ENCODE results near the gene APOL3.
"Not testable (repeated sequence)": the region's sequence is repeated elsewhere in the genome, so short reads cannot be mapped to it uniquely, and the experiment has no call there.

The APOL3 gene

DNA sequence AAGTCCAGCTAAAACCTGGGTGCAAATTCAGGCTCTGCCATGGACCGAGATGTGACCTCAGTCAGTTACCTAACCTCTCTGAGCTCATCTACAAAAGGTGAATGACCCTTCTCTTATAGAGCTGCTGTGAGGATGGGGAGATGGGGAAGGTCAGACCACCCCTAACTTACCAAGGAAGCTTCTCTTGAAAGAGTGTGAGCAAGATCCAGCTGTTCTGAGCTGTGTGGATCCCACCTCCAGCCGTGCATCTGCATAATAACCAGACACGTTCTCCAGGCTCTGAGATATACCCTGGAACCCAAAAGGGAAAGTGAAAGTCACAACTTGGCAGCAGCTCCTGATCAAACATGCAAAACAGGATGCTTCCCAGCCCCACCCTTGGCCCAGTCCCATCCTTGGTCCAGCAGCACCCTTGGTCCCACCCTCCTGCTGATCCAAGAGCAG lies at the start of gene APOL3:
APOL3 (minus strand) TSS at position 257 of the 444 bp plus-strand sequence. CDS start 11,700 bp downstream, outside the sequence.
- DNase-seq (ENCODE audit: low spot score): peak; percentile 62

- no peak for DNase-seq (ENCODE audit: low spot score)
Observed at GRCh38 chr22:36210224-36210623, 49.7 kb upstream of the APOL3 start.

- not testable (repeated sequence) for DNase-seq (ENCODE audit: low spot score)
Observed at GRCh38 chr22:36209488-36209908, 48.9 kb upstream of the APOL3 start.

GRCh38 chr22:36208914-36209313 lies 48.4 kb upstream of the APOL3 start:
- no peak for DNase-seq (ENCODE audit: low spot score)

GRCh38 chr22:36208162-36208765 lies 47.7 kb upstream of the APOL3 start:
- DNase-seq (ENCODE audit: low spot score): no peak

GRCh38 chr22:36206255-36206654 lies 45.7 kb upstream of the APOL3 start:
- DNase-seq (ENCODE audit: low spot score): no peak

- not testable (repeated sequence) for DNase-seq (ENCODE audit: low spot score)
Observed at GRCh38 chr22:36205573-36205972, 45.0 kb upstream of the APOL3 start.

DNA sequence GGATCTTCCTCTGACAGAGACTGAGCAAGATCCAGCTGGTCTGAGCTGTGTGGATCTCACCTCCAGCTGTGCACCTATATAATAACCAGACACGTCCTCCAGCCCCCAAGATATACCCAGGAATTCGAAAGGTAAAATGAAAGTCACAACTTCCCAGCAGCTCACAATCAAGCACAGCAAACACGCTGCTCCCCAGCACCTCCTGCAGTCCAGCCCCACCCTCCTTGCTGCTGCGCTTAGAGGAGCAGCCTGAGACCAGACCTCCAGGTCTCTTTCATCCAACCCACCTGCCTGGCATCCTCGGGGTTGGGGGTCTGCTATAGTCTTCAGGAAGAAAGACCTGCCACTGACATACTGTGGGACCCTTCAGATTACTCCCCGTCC lies 44.1 kb upstream of the APOL3 start:
- no peak for DNase-seq (ENCODE audit: low spot score)

- no peak for DNase-seq (ENCODE audit: low spot score)
Observed at GRCh38 chr22:36204001-36204631, 43.6 kb upstream of the APOL3 start.

DNA sequence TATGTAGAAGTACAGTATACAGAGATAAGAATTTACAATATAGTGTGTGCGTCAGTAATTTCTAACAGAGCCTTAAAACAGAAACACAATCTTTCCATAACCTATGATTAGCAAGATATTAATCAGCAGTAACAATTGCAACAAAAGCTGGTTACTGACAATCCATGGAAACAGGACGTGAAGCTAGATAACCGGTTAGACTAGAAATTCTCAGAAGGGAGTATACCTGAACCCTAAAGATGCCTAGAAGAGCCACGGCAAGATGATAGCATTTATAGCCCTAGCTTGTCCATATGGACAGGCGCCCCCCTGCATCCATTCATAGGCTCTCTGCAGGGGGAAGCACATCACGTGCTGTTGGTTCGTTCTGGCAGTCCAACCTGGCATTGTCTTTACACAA lies 42.9 kb upstream of the APOL3 start:
- DNase-seq (ENCODE audit: low spot score): not testable (repeated sequence)

DNA sequence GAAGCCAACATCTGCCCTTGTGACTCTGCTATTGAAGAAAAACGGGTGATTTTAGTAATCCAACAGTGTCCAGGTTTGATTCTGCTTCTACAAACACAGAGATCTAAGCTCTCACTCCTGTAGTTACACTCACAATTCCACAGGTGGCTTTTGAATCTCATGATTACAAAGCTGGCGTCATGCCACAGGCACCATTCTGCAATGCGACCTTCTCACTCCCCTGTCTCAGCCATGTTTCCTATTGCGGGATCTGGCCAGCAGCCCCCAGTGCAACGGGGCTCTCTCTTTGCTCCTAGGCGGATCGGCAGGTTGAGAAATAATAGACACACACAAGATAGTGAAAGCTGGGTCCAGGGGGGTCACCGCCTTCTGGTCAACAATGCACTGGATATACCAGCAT lies 42.4 kb upstream of the APOL3 start:
- not testable (repeated sequence) for DNase-seq (ENCODE audit: low spot score)

DNA sequence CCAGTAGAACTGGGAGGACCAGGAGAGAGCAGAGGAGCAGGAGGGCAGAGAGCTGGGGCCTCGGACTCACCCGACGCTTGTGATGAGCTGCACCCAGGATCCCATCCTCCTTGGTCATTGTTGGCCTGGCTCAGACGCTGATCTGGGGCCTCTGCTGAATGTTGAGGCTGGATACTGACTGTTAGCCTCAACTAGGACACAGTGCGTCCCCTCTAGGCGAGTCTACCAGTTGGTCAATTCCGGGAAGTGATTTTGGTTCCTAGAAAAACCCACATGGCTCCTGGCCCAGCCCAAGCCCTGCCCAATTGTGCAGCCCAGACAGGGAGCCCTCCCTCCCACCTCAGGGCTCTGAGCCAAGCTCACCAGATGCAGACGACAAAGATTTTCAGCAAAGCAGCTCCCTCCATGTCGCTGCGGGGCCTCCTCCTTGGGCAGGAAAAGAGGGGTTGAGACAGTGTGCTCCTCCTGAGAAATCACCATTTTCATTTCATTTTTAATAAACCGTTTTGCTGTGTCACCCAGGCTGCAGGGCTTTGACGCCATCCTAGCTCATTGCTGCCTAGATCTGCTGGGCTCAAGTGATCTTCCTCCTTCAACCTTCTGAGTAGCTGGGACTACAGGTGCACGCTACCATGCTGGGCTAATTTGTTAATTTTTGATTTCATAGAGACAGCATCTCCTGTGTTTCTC lies 41.2 kb upstream of the APOL3 start, which contains the start of gene APOL4:
APOL4 (minus strand) TSS at position 180 of the 690 bp plus-strand sequence; CDS start at position 105, 75 bp downstream.
- DNase-seq (ENCODE audit: low spot score): no peak

- DNase-seq (ENCODE audit: low spot score): not testable (repeated sequence)
Observed at GRCh38 chr22:36201025-36201424, 40.5 kb upstream of the APOL3 start.

GRCh38 chr22:36199001-36199551 lies 38.5 kb upstream of the APOL3 start:
- no peak for DNase-seq (ENCODE audit: low spot score)

DNA sequence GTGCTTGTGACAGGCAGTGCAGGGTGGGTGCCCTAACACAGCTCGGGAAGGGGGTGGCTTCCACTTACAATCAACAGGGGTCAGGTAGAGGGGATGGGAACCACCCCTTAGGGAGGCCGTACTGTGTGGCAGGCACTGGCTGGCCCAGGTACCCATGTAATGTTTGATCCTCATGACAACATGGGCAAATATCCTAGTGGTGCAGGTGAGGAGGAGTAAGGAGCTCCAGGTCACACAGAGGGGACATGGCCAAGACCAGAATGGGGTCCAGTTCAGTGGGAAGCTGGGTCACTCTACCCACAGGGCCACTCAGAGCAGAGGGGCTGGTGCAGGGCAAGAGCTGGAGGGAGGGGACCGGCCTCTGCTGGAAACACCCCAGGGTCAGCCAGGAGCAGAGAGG lies 38.0 kb upstream of the APOL3 start:
- DNase-seq (ENCODE audit: low spot score): no peak

DNA sequence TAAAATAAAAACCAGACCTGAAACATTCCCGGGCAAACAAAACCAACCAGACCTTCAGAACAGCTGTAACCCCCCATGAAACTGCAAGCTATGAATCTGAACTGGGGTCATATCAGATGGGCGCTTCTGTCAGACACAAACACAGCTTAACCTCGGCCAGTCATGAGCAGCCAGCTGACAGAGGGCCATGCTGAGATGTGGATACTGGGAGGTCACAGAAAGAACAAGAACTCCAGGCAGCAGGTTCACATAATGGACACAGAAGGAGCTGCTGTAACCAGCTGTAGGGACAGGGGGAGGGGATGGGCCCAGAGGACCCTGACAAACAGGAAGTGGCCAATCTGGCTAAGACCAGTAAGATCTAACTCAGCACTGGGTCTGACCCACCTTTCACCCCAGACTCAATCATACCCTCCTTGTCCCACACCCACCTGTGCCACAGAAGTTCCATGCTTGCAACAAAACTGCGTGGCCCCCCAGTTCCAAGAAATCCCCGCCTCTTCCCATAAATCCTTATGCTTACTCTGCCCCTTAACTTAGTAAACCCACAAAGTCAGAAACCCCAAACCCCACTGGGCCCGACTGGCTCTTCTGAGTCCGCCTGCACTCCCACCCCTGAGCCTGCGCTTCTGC lies 37.1 kb upstream of the APOL3 start:
- no peak for DNase-seq (ENCODE audit: low spot score)

- no peak for DNase-seq (ENCODE audit: low spot score)
Observed at GRCh38 chr22:36197065-36197440, 36.5 kb upstream of the APOL3 start.

- DNase-seq (ENCODE audit: low spot score): no peak
Observed at GRCh38 chr22:36196254-36197064, 35.9 kb upstream of the APOL3 start.

DNA sequence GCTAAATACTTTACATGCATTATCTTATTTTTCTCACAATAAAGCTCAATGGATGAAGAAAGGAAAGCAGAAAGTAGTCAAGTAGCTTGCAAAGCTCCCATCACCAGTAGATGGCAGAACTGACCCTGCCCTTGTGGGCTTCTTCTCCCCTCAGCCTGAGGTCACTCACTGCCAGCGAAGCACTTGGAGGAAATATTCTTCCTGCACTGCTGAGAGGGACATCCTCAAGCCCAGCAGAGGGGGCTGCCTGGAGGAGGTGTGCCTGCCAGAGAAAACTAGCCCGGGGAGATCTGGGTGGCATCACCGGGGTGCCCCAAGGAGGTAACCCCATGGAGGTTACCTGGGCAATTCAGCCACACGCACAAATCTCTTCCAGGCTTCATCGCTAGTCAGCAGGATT lies 34.4 kb upstream of the APOL3 start:
- peak; percentile 49 for DNase-seq (ENCODE audit: low spot score)

DNA sequence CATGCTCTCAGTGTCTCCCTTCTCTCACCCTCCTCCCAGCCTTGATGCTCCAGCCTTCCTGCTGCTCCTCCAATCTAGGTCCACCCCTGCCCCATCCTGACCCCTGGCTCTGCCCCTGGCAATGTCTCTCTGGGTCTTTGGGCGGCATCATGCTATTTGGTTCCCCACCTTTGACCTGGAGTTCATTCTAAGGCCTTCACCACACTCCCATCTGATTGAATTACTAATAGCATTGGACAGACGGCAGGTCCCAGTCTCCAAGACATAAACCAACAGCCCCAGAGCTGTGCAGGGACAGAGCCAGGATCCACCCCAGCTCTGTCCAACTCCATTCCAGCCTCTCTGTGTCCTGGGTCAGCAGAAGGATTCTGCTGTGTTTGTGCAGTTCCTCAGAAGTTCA lies 33.8 kb upstream of the APOL3 start:
- DNase-seq (ENCODE audit: low spot score): no peak

GRCh38 chr22:36193577-36193976 lies 33.0 kb upstream of the APOL3 start:
- DNase-seq (ENCODE audit: low spot score): no peak

DNA sequence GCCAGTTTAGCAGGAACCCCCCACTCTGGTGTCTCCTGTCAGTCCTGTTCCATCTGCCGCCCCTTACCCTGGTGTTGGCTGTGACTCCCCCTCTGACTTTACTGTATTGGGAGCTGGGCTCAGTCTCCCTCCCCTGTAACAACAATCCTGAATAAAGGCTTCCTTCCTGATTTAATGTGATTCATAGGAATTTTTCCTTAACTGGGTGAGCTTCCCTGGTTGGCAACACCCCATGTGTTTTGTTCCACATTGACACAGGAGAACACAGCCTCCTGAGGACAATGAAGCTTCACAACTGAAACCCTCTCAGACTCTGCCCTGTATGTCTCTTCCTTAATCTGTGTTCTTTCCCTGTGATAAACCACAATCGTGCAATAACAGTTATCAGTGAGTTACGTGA lies 32.6 kb upstream of the APOL3 start:
- DNase-seq (ENCODE audit: low spot score): no peak
